ENCODE data around the gene ZIC1.

- TF ChIP-seq, protein P1, sequence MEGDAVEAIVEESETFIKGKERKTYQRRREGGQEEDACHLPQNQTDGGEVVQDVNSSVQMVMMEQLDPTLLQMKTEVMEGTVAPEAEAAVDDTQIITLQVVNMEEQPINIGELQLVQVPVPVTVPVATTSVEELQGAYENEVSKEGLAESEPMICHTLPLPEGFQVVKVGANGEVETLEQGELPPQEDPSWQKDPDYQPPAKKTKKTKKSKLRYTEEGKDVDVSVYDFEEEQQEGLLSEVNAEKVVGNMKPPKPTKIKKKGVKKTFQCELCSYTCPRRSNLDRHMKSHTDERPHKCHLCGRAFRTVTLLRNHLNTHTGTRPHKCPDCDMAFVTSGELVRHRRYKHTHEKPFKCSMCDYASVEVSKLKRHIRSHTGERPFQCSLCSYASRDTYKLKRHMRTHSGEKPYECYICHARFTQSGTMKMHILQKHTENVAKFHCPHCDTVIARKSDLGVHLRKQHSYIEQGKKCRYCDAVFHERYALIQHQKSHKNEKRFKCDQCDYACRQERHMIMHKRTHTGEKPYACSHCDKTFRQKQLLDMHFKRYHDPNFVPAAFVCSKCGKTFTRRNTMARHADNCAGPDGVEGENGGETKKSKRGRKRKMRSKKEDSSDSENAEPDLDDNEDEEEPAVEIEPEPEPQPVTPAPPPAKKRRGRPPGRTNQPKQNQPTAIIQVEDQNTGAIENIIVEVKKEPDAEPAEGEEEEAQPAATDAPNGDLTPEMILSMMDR (IDR thresholded peaks at IDR 0.05): no peak
- no peak for TF ChIP-seq EZH2 (IDR thresholded peaks at IDR 0.05; ENCODE audit: borderline replicate concordance, insufficient read depth, low read depth, low read length, poor library complexity, severe bottlenecking)
Observed at GRCh38 chr3:147413686-147414389, 4.7 kb downstream of the ZIC1 start.

Data from B cell (primary cell).